ENCODE measurements around the gene SART3. TPM values are rescaled to one million over a fixed set of nuclear protein-coding genes. Genes with fewer than 3 reads are reported as not detected.

Gene SART3
- total and polyA plus RNA-seq, 10 of the 15 experiments (the other 5 are each of a cell fraction or from before 2014, with no cell fraction given) = 8.8 to 179 (median 54.9) TPM

DNA sequence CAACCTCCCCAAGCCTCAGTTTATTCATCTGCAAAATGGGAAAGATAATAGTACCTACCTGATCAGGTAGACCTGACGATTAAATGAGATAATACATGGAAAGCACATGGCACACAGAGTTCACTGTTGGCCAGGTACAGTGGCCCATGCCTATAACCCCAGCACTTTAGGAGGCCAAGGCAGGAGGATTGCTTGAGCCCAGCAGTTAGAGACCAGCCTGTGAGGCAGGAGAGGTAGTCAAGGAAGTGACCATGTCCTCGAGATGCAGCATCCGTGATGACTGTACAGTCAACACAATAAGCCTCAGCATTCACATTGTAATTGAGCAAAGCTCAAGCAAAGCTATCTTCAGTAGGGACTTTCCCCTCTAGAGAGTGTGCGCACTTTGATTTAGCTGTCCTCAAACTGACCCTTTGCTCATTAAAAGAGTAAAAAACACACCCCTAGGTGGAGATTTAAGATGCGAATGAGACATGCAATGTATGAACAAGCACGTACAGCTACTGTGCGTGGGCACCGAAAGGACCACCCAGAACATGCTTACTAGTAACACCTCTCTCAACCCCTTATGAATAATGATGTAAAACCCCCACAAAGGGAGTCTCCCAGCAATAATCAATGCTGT, 11.3 kb upstream of the SART3 start (continued):
- TF ChIP-seq, protein P1, sequence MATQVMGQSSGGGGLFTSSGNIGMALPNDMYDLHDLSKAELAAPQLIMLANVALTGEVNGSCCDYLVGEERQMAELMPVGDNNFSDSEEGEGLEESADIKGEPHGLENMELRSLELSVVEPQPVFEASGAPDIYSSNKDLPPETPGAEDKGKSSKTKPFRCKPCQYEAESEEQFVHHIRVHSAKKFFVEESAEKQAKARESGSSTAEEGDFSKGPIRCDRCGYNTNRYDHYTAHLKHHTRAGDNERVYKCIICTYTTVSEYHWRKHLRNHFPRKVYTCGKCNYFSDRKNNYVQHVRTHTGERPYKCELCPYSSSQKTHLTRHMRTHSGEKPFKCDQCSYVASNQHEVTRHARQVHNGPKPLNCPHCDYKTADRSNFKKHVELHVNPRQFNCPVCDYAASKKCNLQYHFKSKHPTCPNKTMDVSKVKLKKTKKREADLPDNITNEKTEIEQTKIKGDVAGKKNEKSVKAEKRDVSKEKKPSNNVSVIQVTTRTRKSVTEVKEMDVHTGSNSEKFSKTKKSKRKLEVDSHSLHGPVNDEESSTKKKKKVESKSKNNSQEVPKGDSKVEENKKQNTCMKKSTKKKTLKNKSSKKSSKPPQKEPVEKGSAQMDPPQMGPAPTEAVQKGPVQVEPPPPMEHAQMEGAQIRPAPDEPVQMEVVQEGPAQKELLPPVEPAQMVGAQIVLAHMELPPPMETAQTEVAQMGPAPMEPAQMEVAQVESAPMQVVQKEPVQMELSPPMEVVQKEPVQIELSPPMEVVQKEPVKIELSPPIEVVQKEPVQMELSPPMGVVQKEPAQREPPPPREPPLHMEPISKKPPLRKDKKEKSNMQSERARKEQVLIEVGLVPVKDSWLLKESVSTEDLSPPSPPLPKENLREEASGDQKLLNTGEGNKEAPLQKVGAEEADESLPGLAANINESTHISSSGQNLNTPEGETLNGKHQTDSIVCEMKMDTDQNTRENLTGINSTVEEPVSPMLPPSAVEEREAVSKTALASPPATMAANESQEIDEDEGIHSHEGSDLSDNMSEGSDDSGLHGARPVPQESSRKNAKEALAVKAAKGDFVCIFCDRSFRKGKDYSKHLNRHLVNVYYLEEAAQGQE (IDR thresholded peaks at IDR 0.05; ENCODE audit: low read depth, low read length) = no peak
- 0 out of 2 replicates have a peak, but pooled peaks have one; percentile 24 for TF ChIP-seq CHD2 (IDR thresholded peaks at IDR 0.05; ENCODE audit: borderline replicate concordance, low read depth, low read length)
- TF ChIP-seq ZNF207 (IDR thresholded peaks at IDR 0.05; ENCODE audit: borderline replicate concordance) = no peak
- TF ChIP-seq, protein P2, sequence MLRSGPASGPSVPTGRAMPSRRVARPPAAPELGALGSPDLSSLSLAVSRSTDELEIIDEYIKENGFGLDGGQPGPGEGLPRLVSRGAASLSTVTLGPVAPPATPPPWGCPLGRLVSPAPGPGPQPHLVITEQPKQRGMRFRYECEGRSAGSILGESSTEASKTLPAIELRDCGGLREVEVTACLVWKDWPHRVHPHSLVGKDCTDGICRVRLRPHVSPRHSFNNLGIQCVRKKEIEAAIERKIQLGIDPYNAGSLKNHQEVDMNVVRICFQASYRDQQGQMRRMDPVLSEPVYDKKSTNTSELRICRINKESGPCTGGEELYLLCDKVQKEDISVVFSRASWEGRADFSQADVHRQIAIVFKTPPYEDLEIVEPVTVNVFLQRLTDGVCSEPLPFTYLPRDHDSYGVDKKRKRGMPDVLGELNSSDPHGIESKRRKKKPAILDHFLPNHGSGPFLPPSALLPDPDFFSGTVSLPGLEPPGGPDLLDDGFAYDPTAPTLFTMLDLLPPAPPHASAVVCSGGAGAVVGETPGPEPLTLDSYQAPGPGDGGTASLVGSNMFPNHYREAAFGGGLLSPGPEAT (IDR thresholded peaks at IDR 0.05; ENCODE audit: low read depth) = peak; percentile 82; the same call in 1 of the 2 replicates
- TF ChIP-seq ZNF622 (IDR thresholded peaks at IDR 0.05) = no peak
- 0 out of 2 replicates have a peak, but pooled peaks have one; percentile 24 for TF ChIP-seq TBL1XR1 (IDR thresholded peaks at IDR 0.05; ENCODE audit: low read depth, low read length)
- TF ChIP-seq SIN3A (IDR thresholded peaks at IDR 0.05; ENCODE audit: low read depth, low read length) = no peak
- peak; percentile 90; the same call in 1 of the 2 replicates for TF ChIP-seq ZNF217 (IDR thresholded peaks at IDR 0.05)
- TF ChIP-seq, protein P3, sequence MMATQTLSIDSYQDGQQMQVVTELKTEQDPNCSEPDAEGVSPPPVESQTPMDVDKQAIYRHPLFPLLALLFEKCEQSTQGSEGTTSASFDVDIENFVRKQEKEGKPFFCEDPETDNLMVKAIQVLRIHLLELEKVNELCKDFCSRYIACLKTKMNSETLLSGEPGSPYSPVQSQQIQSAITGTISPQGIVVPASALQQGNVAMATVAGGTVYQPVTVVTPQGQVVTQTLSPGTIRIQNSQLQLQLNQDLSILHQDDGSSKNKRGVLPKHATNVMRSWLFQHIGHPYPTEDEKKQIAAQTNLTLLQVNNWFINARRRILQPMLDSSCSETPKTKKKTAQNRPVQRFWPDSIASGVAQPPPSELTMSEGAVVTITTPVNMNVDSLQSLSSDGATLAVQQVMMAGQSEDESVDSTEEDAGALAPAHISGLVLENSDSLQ (IDR thresholded peaks at IDR 0.05) = no peak; the same call in 1 of the 2 replicates

Data from GM12878 (cell line).